ENCODE measurements around the gene AKAP9.
"Not testable (repeated sequence)": the region's sequence is repeated elsewhere in the genome, so short reads cannot be mapped to it uniquely, and the experiment has no call there.

GRCh38 chr7:92026635-92027034 is 86.0 kb downstream of the AKAP9 start:
- TF ChIP-seq POLR2AphosphoS5 (IDR thresholded peaks at IDR 0.05; ENCODE audit: low read depth, low read length); POLR2A (IDR thresholded peaks at IDR 0.05; ENCODE audit: low read depth, low read length); TAF1 (IDR thresholded peaks at IDR 0.05; ENCODE audit: borderline replicate concordance, low read depth, low read length): not testable (repeated sequence)

All from GM12892 (cell line).